Measurements from ENCODE around the gene MBOAT2.

- TF ChIP-seq RAD21 (conservative IDR thresholded peaks at IDR 0.05) (no peak), EZH2 (IDR thresholded peaks at IDR 0.05; ENCODE audit: borderline replicate concordance, insufficient read depth, low read length, poor library complexity, severe bottlenecking) (no peak)
- TF ChIP-seq, protein P1, sequence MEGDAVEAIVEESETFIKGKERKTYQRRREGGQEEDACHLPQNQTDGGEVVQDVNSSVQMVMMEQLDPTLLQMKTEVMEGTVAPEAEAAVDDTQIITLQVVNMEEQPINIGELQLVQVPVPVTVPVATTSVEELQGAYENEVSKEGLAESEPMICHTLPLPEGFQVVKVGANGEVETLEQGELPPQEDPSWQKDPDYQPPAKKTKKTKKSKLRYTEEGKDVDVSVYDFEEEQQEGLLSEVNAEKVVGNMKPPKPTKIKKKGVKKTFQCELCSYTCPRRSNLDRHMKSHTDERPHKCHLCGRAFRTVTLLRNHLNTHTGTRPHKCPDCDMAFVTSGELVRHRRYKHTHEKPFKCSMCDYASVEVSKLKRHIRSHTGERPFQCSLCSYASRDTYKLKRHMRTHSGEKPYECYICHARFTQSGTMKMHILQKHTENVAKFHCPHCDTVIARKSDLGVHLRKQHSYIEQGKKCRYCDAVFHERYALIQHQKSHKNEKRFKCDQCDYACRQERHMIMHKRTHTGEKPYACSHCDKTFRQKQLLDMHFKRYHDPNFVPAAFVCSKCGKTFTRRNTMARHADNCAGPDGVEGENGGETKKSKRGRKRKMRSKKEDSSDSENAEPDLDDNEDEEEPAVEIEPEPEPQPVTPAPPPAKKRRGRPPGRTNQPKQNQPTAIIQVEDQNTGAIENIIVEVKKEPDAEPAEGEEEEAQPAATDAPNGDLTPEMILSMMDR (IDR thresholded peaks at IDR 0.05; ENCODE audit: poor library complexity, severe bottlenecking) = no peak
Measured at GRCh38 chr2:8819948-8820347, 183.5 kb downstream of the MBOAT2 start.
